GM18870 (cell line): ENCODE data around the gene ST3GAL4.

Experiments
- ATAC-seq: cut with Tn5 transposase; IDR thresholded peaks from one replicate; pipeline ENCODE4 v1.9.1; 2021; ENCODE audit warnings: moderate library complexity; ENCODE audit not compliant: unreplicated experiment

Gene ST3GAL4

GRCh38 chr11:126437731-126438130 is 82.2 kb downstream of the ST3GAL4 start:
- ATAC-seq = no peak

- ATAC-seq = no peak
Measured at GRCh38 chr11:126438272-126438671, 82.8 kb downstream of the ST3GAL4 start.

GRCh38 chr11:126438691-126439090 is 83.2 kb downstream of the ST3GAL4 start:
- no peak for ATAC-seq

- no peak for ATAC-seq
Measured at GRCh38 chr11:126440276-126440675, 84.8 kb downstream of the ST3GAL4 start.

- peak; percentile 58 for ATAC-seq
Measured at GRCh38 chr11:126440792-126441514, 85.5 kb downstream of the ST3GAL4 start.

- ATAC-seq = no peak
Measured at GRCh38 chr11:126443120-126443519, 87.6 kb downstream of the ST3GAL4 start.

GRCh38 chr11:126444072-126444471 is 88.6 kb downstream of the ST3GAL4 start:
- ATAC-seq = no peak

- no peak for ATAC-seq
Measured at GRCh38 chr11:126446581-126446980, 91.1 kb downstream of the ST3GAL4 start.

- no peak for ATAC-seq
Measured at GRCh38 chr11:126450198-126450597, 94.7 kb downstream of the ST3GAL4 start.

GRCh38 chr11:126450806-126451205 is 95.3 kb downstream of the ST3GAL4 start:
- no peak for ATAC-seq

- no peak for ATAC-seq
Measured at GRCh38 chr11:126451211-126451802, 95.8 kb downstream of the ST3GAL4 start.

- ATAC-seq = no peak
Measured at GRCh38 chr11:126452241-126453101, 97.0 kb downstream of the ST3GAL4 start.

GRCh38 chr11:126456089-126456488 is 100.6 kb downstream of the ST3GAL4 start:
- no peak for ATAC-seq

GRCh38 chr11:126456783-126457542 is 101.5 kb downstream of the ST3GAL4 start:
- no peak for ATAC-seq

GRCh38 chr11:126457817-126458216 is 102.3 kb downstream of the ST3GAL4 start:
- ATAC-seq = no peak

- no peak for ATAC-seq
Measured at GRCh38 chr11:126459691-126460281, 104.3 kb downstream of the ST3GAL4 start.

- ATAC-seq = no peak
Measured at GRCh38 chr11:126460417-126461095, 105.1 kb downstream of the ST3GAL4 start.

GRCh38 chr11:126461096-126461440 is 105.6 kb downstream of the ST3GAL4 start:
- no peak for ATAC-seq

- no peak for ATAC-seq
Measured at GRCh38 chr11:126461996-126462395, 106.5 kb downstream of the ST3GAL4 start.

GRCh38 chr11:126462422-126462821 is 106.9 kb downstream of the ST3GAL4 start:
- no peak for ATAC-seq
